IMR-90 (cell line): ENCODE results near the gene ZNF621. TPM values are rescaled to one million over a fixed set of nuclear protein-coding genes. Genes with fewer than 3 reads are reported as not detected.

Experiments
- ATAC-seq: fragments of 200-7000 bp; cut with Tn5 transposase; 2 replicates; pipeline ENCODE4 v1.9.1; 2020; ENCODE audit warnings: low read depth, mild to moderate bottlenecking, moderate library complexity
- BruUV-seq: library from RNA; stranded (reverse); fragments of 400-500 nt; replicated peaks from 2 replicates; lab custom pipeline; 2021; lab: Mats Ljungman, UMichigan
- CTCF ChIA-PET: fragments of 300-600 bp; formaldehyde crosslinking; extraction: SDS; loops from one replicate; lab custom pipeline; 2021; ENCODE audit warnings: antibody characterized with exemption; lab: Yijun Ruan, JAX
- POLR2A ChIA-PET: fragments of 300-600 bp; sonication (Branson Sonifier 250); formaldehyde crosslinking; loops from one replicate; lab custom pipeline; 2022; ENCODE audit warnings: antibody characterized with exemption; ENCODE audit not compliant: unreplicated experiment; lab: Charles Lee
- DNase-seq: peaks from one replicate; pipeline ENCODE4 v3.0.0; 2013
- H2AFZ ChIP-seq: replicated peaks from 2 replicates; pipeline ENCODE3; 2013; ENCODE audit warnings: low read length, mild to moderate bottlenecking; ENCODE audit not compliant: poor library complexity
- H2AK5ac ChIP-seq: 2 replicates; pipeline ENCODE4 v1.6.1; 2013; ENCODE audit warnings: low read depth, low read length, inconsistent platforms
- H2AK9ac ChIP-seq: replicated peaks from 2 replicates; pipeline ENCODE3; 2013; ENCODE audit warnings: mild to moderate bottlenecking, low read depth, low read length, moderate library complexity; ENCODE audit not compliant: poor library complexity
- H2BK120ac ChIP-seq: 2 replicates; pipeline ENCODE4 v1.6.1; 2013; ENCODE audit warnings: low read depth, low read length, inconsistent platforms
- H2BK15ac ChIP-seq: 3 replicates; pipeline ENCODE4 v1.6.1; 2013; ENCODE audit warnings: low read depth, low read length, inconsistent platforms
- H2BK20ac ChIP-seq: 2 replicates; pipeline ENCODE4 v1.6.1; 2013; ENCODE audit warnings: low read depth, mild to moderate bottlenecking, inconsistent platforms, low read length, moderate library complexity
- H2BK5ac ChIP-seq: 2 replicates; pipeline ENCODE4 v1.6.1; 2013; ENCODE audit warnings: mild to moderate bottlenecking, low read depth, low read length, inconsistent platforms; ENCODE audit not compliant: poor library complexity, severe bottlenecking
- H3K14ac ChIP-seq: replicated peaks from 2 replicates; pipeline ENCODE4 v1.6.1; 2013; ENCODE audit warnings: low read depth, low read length, inconsistent platforms
- H3K18ac ChIP-seq: 2 replicates; pipeline ENCODE4 v1.6.1; 2013; ENCODE audit warnings: low read depth, low read length, control low read depth
- H3K23ac ChIP-seq: 2 replicates; pipeline ENCODE4 v1.6.1; 2013; ENCODE audit warnings: low read depth, low read length, inconsistent platforms
- H3K27ac ChIP-seq: 2 replicates; pipeline ENCODE4 v1.5.1; 2013; ENCODE audit warnings: mild to moderate bottlenecking, control low read depth, low read length; ENCODE audit not compliant: insufficient read depth
- H3K27me3 ChIP-seq: 2 replicates; pipeline ENCODE4 v1.6.1; 2013; ENCODE audit warnings: low read length; ENCODE audit not compliant: control insufficient read depth, insufficient read depth
- H3K36me3 ChIP-seq: 2 replicates; pipeline ENCODE4 v1.6.1; 2013; ENCODE audit warnings: low read length, mixed read lengths; ENCODE audit not compliant: control insufficient read depth, insufficient read depth
- H3K4ac ChIP-seq: 2 replicates; pipeline ENCODE4 v1.6.1; 2013; ENCODE audit warnings: low read depth, low read length, inconsistent platforms
- H3K4me1 ChIP-seq: 2 replicates; pipeline ENCODE4 v1.6.1; 2013; ENCODE audit warnings: low read length, mixed read lengths; ENCODE audit not compliant: control insufficient read depth, insufficient read depth
- H3K4me2 ChIP-seq: 2 replicates; pipeline ENCODE4 v1.6.1; 2013; ENCODE audit warnings: low read depth, mild to moderate bottlenecking, control low read depth, low read length, moderate library complexity
- H3K4me3 ChIP-seq: 2 replicates; pipeline ENCODE4 v1.5.1; 2013; ENCODE audit warnings: low read depth, mild to moderate bottlenecking, control low read depth, low read length, moderate library complexity; ENCODE audit not compliant: insufficient read depth
- H3K56ac ChIP-seq: 2 replicates; pipeline ENCODE4 v1.6.1; 2013; ENCODE audit warnings: low read length, inconsistent platforms; ENCODE audit not compliant: insufficient read depth; ENCODE audit errors: extremely low read depth
- H3K79me1 ChIP-seq, 2 experiments: 2 replicates each; pipeline ENCODE4 v1.6.1; 2013; ENCODE audit warnings: low read length in 2 of 2, inconsistent platforms in 1 of 2, low read depth in 1 of 2
- H3K9ac ChIP-seq: 2 replicates; pipeline ENCODE4 v1.6.1; 2013; ENCODE audit warnings: low read depth, low read length, control low read depth
- H3K9me1 ChIP-seq: 2 replicates; pipeline ENCODE4 v1.6.1; 2013; ENCODE audit warnings: low read length, inconsistent platforms; ENCODE audit not compliant: insufficient read depth
- H3K9me3 ChIP-seq: 2 replicates; pipeline ENCODE4 v1.6.1; 2013; ENCODE audit warnings: low read length; ENCODE audit not compliant: control insufficient read depth, insufficient read depth
- H4K20me1 ChIP-seq: 2 replicates; pipeline ENCODE4 v1.6.1; 2013; ENCODE audit warnings: low read length, inconsistent platforms; ENCODE audit not compliant: insufficient read depth
- H4K5ac ChIP-seq: 2 replicates; pipeline ENCODE4 v1.6.1; 2013; ENCODE audit warnings: mild to moderate bottlenecking, low read depth, low read length, control low read depth
- H4K8ac ChIP-seq, 2 experiments: 2 replicates each; pipeline ENCODE4 v1.6.1; 2013; ENCODE audit warnings: low read depth in 2 of 2, low read length in 2 of 2, control low read depth in 1 of 2, inconsistent platforms in 1 of 2
- H4K91ac ChIP-seq: 2 replicates; pipeline ENCODE4 v1.6.1; 2013; ENCODE audit warnings: low read depth, low read length, inconsistent platforms; ENCODE audit not compliant: insufficient read depth
- BHLHE40 ChIP-seq: fragments of 150-350 bp; IDR thresholded peaks from 2 replicates; pipeline ENCODE4 v1.6.1; 2016; ENCODE audit warnings: mild to moderate bottlenecking, low read depth, low read length
- CEBPB ChIP-seq: IDR thresholded peaks from 2 replicates; pipeline ENCODE4 v1.6.1; 2012; ENCODE audit warnings: low read depth, low read length, improper control_type of control experiment
- CHD1 ChIP-seq: IDR thresholded peaks from 2 replicates; pipeline ENCODE4 v1.6.1; 2012; ENCODE audit warnings: low read depth, low read length, improper control_type of control experiment
- FOS ChIP-seq: fragments of 150-350 bp; IDR thresholded peaks from 2 replicates; pipeline ENCODE4 v1.6.1; 2016; ENCODE audit warnings: low read depth, low read length
- MAFK ChIP-seq: IDR thresholded peaks from 2 replicates; pipeline ENCODE4 v1.6.1; 2012; ENCODE audit warnings: low read depth, low read length, improper control_type of control experiment
- MAZ ChIP-seq: IDR thresholded peaks from 2 replicates; pipeline ENCODE4 v1.6.1; 2012; ENCODE audit warnings: low read depth, mild to moderate bottlenecking, low read length, improper control_type of control experiment, moderate library complexity, borderline replicate concordance
- MXI1 ChIP-seq: IDR thresholded peaks from 2 replicates; pipeline ENCODE4 v1.6.1; 2012; ENCODE audit warnings: low read depth, mild to moderate bottlenecking, low read length, moderate library complexity, borderline replicate concordance
- POLR2A ChIP-seq: IDR thresholded peaks from 2 replicates; pipeline ENCODE4 v1.6.1; 2012; ENCODE audit warnings: mild to moderate bottlenecking, low read depth, low read length
- RAD21 ChIP-seq: IDR thresholded peaks from 2 replicates; pipeline ENCODE4 v1.6.1; 2012; ENCODE audit warnings: low read length, improper control_type of control experiment
- RCOR1 ChIP-seq: IDR thresholded peaks from 2 replicates; pipeline ENCODE4 v1.6.1; 2012; ENCODE audit warnings: mild to moderate bottlenecking, low read length, improper control_type of control experiment; ENCODE audit not compliant: insufficient replicate concordance
- RFX5 ChIP-seq: IDR thresholded peaks from 2 replicates; pipeline ENCODE4 v1.8.0; 2012; ENCODE audit warnings: low read depth, mild to moderate bottlenecking, low read length, moderate library complexity
- SMC3 ChIP-seq: fragments of 150-350 bp; IDR thresholded peaks from 2 replicates; pipeline ENCODE4 v1.6.1; 2016; ENCODE audit warnings: low read depth, mild to moderate bottlenecking, antibody characterized with exemption, low read length, moderate library complexity
- WGBS, 2 experiments: methylation state at CpG; one replicate each; pipeline versions ENCODE4 v1.1.5 to v1.1.7; 2013; ENCODE audit warnings: missing lambda C conversion rate in 2 of 2; ENCODE audit not compliant: insufficient read length in 1 of 2; ENCODE audit errors: extremely low coverage in 2 of 2; 5-methylcytosine and 5-hydroxymethylcytosine counted together
- dilution Hi-C: fragments of 300-500 bp; cut with HindIII; formaldehyde crosslinking; loops from one replicate; pipeline ENCODE4 v1.14.3; 2018; ENCODE audit warnings: low sequenced_read_pairs; ENCODE audit not compliant: unreplicated experiment
- in situ Hi-C: fragments of 300-500 bp; cut with MboI; formaldehyde crosslinking; loops from 3 replicates; pipeline ENCODE4 v1.14.3; 2019; ENCODE audit warnings: low sequenced_read_pairs, inconsistent platforms, mixed read lengths
- intact Hi-C: fragments of 100-400 bp; cut with micrococcal nuclease; formaldehyde crosslinking; loops from 2 replicates; pipeline ENCODE4 v1.10.0; 2022
- polyA plus RNA-seq, 3 experiments: library from polyadenylated mRNA; depleted of rRNA; stranded (reverse); fragments of >200 nt; gene quantifications; 2 replicates each; pipeline ENCODE4 v1.2.3, GENCODE V29; 2012; ENCODE audit warnings: low replicate concordance in 1 of 3
- total RNA-seq: library from RNA; depleted of rRNA; stranded (reverse); fragments of >200 nt; gene quantifications from 2 replicates; pipeline ENCODE4 v1.2.3, GENCODE V29; 2012
- TF ChIP-seq, protein P1 (sequence below): fragments of 150-350 bp; IDR thresholded peaks from 2 replicates; pipeline ENCODE4 v1.6.1; 2016; ENCODE audit warnings: low read depth, mild to moderate bottlenecking, low read length, moderate library complexity, borderline replicate concordance
- TF ChIP-seq, protein P2 (sequence below): fragments of 150-350 bp; IDR thresholded peaks from 2 replicates; pipeline ENCODE4 v1.6.1; 2017; ENCODE audit warnings: mild to moderate bottlenecking, antibody characterized with exemption, low read length, low read depth
- TF ChIP-seq, protein P3 (sequence below): conservative IDR thresholded peaks from 2 replicates; pipeline ENCODE4 v1.5.1; 2012; ENCODE audit warnings: mild to moderate bottlenecking, low read depth, low read length, improper control_type of control experiment

Gene ZNF621
- total and polyA plus RNA-seq, 2 of the 4 experiments (the other 2 are of a cell fraction): 7.3 to 8.3 TPM

DNA sequence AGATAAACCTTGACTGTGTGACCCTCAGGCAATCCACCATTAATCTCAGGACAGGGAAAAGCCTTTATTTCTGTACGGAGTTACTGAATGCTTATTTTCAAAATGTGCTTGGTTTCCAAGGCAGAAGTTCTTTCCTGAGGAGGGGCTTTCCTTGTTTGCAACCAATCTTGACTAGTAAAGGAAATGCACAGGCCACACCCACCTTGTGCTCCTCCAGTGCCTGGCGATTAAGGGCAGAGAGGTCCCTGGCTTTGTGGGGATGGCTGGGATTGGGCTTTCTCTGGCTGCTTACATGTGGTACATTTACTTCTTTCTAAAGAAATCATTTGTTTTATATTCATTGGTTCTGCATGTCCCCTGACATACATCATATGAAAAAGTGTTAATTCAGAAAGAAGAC is 47.8 kb downstream of the ZNF621 start:
- Histone ChIP-seq H3K9me3 (0 out of 2 replicates have a peak, but pooled peaks cover 2% of the 10 kb centered on the region), H3K14ac (no peak overlapping the region), H3K27ac (no peak overlapping the region), H2BK20ac (no peak overlapping the region), H2BK120ac (no peak overlapping the region), H3K4me2 (no peak overlapping the region), H3K4ac (no peak overlapping the region), H4K20me1 (no peaks in the 10 kb centered on the region), H4K8ac (no peak overlapping the region), H3K9me1 (no peaks in the 10 kb centered on the region), H3K4me3 (no peak overlapping the region), H3K4me1 (no peaks in the 10 kb centered on the region), H3K23ac (no peak overlapping the region), H2BK5ac (no peak overlapping the region), H2AFZ (no peak overlapping the region), H4K5ac (no peak overlapping the region), H3K79me1 (no peaks in the 10 kb centered on the region), H3K56ac (no peak overlapping the region), H3K27me3 (0 out of 2 replicates have a peak, but pooled peaks cover 2% of the 10 kb centered on the region), H2AK9ac (no peak overlapping the region), H3K9ac (no peak overlapping the region), H3K36me3 (no peaks in the 10 kb centered on the region), H4K91ac (no peak overlapping the region), H2AK5ac (no peak overlapping the region), H2BK15ac (no peak overlapping the region), H3K18ac (no peak overlapping the region)
- dilution Hi-C loops (no loop called here), in situ Hi-C loops (no loop called here), intact Hi-C loops (no loop called here)
- no peak for TF ChIP-seq RAD21
- no peak for TF ChIP-seq CEBPB
- no peak for TF ChIP-seq MAFK
- no peak for TF ChIP-seq CHD1
- no peak for TF ChIP-seq BHLHE40
- TF ChIP-seq RFX5: no peak
- TF ChIP-seq FOS: no peak
- TF ChIP-seq MAZ: no peak
- no peak for TF ChIP-seq SMC3
- TF ChIP-seq, protein P1, sequence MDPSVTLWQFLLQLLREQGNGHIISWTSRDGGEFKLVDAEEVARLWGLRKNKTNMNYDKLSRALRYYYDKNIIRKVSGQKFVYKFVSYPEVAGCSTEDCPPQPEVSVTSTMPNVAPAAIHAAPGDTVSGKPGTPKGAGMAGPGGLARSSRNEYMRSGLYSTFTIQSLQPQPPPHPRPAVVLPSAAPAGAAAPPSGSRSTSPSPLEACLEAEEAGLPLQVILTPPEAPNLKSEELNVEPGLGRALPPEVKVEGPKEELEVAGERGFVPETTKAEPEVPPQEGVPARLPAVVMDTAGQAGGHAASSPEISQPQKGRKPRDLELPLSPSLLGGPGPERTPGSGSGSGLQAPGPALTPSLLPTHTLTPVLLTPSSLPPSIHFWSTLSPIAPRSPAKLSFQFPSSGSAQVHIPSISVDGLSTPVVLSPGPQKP: no peak
- no peak for TF ChIP-seq MXI1
- TF ChIP-seq RCOR1: no peak
- TF ChIP-seq, protein P2, sequence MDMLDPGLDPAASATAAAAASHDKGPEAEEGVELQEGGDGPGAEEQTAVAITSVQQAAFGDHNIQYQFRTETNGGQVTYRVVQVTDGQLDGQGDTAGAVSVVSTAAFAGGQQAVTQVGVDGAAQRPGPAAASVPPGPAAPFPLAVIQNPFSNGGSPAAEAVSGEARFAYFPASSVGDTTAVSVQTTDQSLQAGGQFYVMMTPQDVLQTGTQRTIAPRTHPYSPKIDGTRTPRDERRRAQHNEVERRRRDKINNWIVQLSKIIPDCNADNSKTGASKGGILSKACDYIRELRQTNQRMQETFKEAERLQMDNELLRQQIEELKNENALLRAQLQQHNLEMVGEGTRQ: no peak
- TF ChIP-seq POLR2A: no peak
- TF ChIP-seq, protein P3, sequence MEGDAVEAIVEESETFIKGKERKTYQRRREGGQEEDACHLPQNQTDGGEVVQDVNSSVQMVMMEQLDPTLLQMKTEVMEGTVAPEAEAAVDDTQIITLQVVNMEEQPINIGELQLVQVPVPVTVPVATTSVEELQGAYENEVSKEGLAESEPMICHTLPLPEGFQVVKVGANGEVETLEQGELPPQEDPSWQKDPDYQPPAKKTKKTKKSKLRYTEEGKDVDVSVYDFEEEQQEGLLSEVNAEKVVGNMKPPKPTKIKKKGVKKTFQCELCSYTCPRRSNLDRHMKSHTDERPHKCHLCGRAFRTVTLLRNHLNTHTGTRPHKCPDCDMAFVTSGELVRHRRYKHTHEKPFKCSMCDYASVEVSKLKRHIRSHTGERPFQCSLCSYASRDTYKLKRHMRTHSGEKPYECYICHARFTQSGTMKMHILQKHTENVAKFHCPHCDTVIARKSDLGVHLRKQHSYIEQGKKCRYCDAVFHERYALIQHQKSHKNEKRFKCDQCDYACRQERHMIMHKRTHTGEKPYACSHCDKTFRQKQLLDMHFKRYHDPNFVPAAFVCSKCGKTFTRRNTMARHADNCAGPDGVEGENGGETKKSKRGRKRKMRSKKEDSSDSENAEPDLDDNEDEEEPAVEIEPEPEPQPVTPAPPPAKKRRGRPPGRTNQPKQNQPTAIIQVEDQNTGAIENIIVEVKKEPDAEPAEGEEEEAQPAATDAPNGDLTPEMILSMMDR: no peak
- WGBS, 2 experiments: no CpG with 5 or more reads among the region's 2 CpGs
- ChIA-PET POLR2A (no interaction called here), CTCF (no interaction called here)
- DNase-seq (no peak), ATAC-seq (no peak)
- no TSS peak for BruUV-seq
